ENCODE data around the gene ZNF175.

The ZNF175 gene

GRCh38 chr19:51637362-51637978 lies 66.4 kb downstream of the ZNF175 start:
- DNase-seq: no peak

- DNase-seq: no peak
These were observed 68.8 kb downstream of the ZNF175 start for GRCh38 chr19:51639916-51640315.

GRCh38 chr19:51640386-51640785 lies 69.3 kb downstream of the ZNF175 start:
- DNase-seq: no peak

GRCh38 chr19:51641648-51642047 lies 70.6 kb downstream of the ZNF175 start:
- DNase-seq: no peak

Measured in amniotic stem cell (primary cell).